GM12878 (cell line): Measurements from ENCODE around the gene CASQ1. TPM values are rescaled to one million over a fixed set of nuclear protein-coding genes. Genes with fewer than 3 reads are reported as not detected.

Source experiments
- ATF2 ChIP-seq: IDR thresholded peaks from 2 replicates; pipeline ENCODE4 v1.6.1; 2012; ENCODE audit warnings: low read length, inconsistent platforms
- BACH1 ChIP-seq: fragments of 450-650 bp; IDR thresholded peaks from 2 replicates; pipeline ENCODE4 v1.6.1; 2017; ENCODE audit warnings: mild to moderate bottlenecking, borderline replicate concordance
- BCL3 ChIP-seq: IDR thresholded peaks from 2 replicates; pipeline ENCODE4 v1.6.1; 2011; ENCODE audit warnings: borderline replicate concordance, low read depth, mild to moderate bottlenecking, moderate library complexity, low read length; ENCODE audit not compliant: insufficient read depth, poor library complexity, severe bottlenecking
- CHD4 ChIP-seq: fragments of 200-600 bp; sonication (generic); IDR thresholded peaks from 2 replicates; pipeline ENCODE4 v1.6.1; 2016; ENCODE audit warnings: mild to moderate bottlenecking
- CUX1 ChIP-seq: IDR thresholded peaks from 2 replicates; pipeline ENCODE4 v1.6.1; 2012; ENCODE audit warnings: improper control_type of control experiment, low read depth, low read length; ENCODE audit not compliant: insufficient replicate concordance
- E2F8 ChIP-seq: fragments of 450-650 bp; IDR thresholded peaks from 2 replicates; pipeline ENCODE4 v1.6.1; 2018; ENCODE audit warnings: mild to moderate bottlenecking, low read depth, moderate library complexity; ENCODE audit not compliant: partially characterized antibody
- IKZF1 ChIP-seq: fragments of 450-650 bp; conservative IDR thresholded peaks from 2 replicates; pipeline ENCODE4 v1.6.1; 2017; ENCODE audit warnings: antibody characterized with exemption, mild to moderate bottlenecking
- IKZF2 ChIP-seq, 2 experiments: fragments of 450-650 bp; IDR thresholded peaks; 2 replicates each; pipeline ENCODE4 v1.6.1; 2017; ENCODE audit warnings: mild to moderate bottlenecking in 2 of 2, moderate library complexity in 2 of 2
- KAT2A ChIP-seq: conservative IDR thresholded peaks from 2 replicates; pipeline ENCODE4 v1.6.1; 2011; ENCODE audit warnings: low read depth, low read length; ENCODE audit not compliant: control insufficient read depth
- LARP7 ChIP-seq: fragments of 450-650 bp; IDR thresholded peaks from 2 replicates; pipeline ENCODE4 v1.6.1; 2017; ENCODE audit warnings: mild to moderate bottlenecking
- MEF2A ChIP-seq: IDR thresholded peaks from 2 replicates; pipeline ENCODE4 v1.6.1; 2011; ENCODE audit warnings: low read depth, mild to moderate bottlenecking, low read length, moderate library complexity; ENCODE audit not compliant: insufficient read depth
- MEF2B ChIP-seq: fragments of 450-650 bp; IDR thresholded peaks from 2 replicates; pipeline ENCODE4 v1.6.1; 2018; ENCODE audit warnings: mild to moderate bottlenecking, moderate library complexity; ENCODE audit not compliant: partially characterized antibody, poor library complexity, severe bottlenecking
- NFIC ChIP-seq: IDR thresholded peaks from 2 replicates; pipeline ENCODE4 v1.6.1; 2012; ENCODE audit warnings: low read depth, mild to moderate bottlenecking, inconsistent platforms, low read length, moderate library complexity
- PAX5 ChIP-seq: IDR thresholded peaks from 2 replicates; pipeline ENCODE4 v1.6.1; 2011; ENCODE audit warnings: low read depth, low read length, borderline replicate concordance
- RB1 ChIP-seq: fragments of 450-650 bp; formaldehyde crosslinking; IDR thresholded peaks from 2 replicates; pipeline ENCODE4 v1.6.1; 2017; ENCODE audit warnings: mild to moderate bottlenecking, borderline replicate concordance
- RBBP5 ChIP-seq: fragments of 200-600 bp; sonication (generic); conservative IDR thresholded peaks from 2 replicates; pipeline ENCODE4 v1.6.1; 2016
- RUNX3 ChIP-seq: IDR thresholded peaks from 2 replicates; pipeline ENCODE4 v1.6.1; 2012; ENCODE audit warnings: low read length, inconsistent platforms
- polyA plus RNA-seq, 11 experiments: library from polyadenylated mRNA; depleted of rRNA in 4 of 11; unstranded in 6 of 11; stranded (reverse) in 5 of 11; fragments of >200 nt; fragmentation: Nextera tagmentation in 4 of 11; fragmentation: Illumina TruSeq in 1 of 11; extraction: Ambion mirVana in 4 of 11; extraction: Trizol in 1 of 11; gene quantifications; 1 replicate in 1 of 11; 2 replicates in 10 of 11; pipeline versions ENCODE4 v1.2.1 to v1.2.3, GENCODE V29; 2011 to 2016; ENCODE audit warnings: inconsistent platforms in 2 of 11, missing spikeins in 2 of 11, low read depth in 1 of 11
- total RNA-seq, 4 experiments: library from RNA; depleted of rRNA in 3 of 4; stranded (reverse); fragments of >200 nt in 3 of 4; fragmentation: Illumina TruSeq in 1 of 4; extraction: Trizol in 1 of 4; gene quantifications; 2 replicates each; pipeline versions ENCODE4 v1.2.1 to v1.2.3, GENCODE V29; 2013 to 2021

The CASQ1 gene
- total and polyA plus RNA-seq, 10 of the 15 experiments (the other 5 are each of a cell fraction or from before 2014, with no cell fraction given) = 0.10 to 0.77 (median 0.34) TPM

- TF ChIP-seq CUX1 = no peak
- no peak for TF ChIP-seq PAX5
- 0 out of 2 replicates have a peak, but pooled peaks have one; percentile 12 for TF ChIP-seq RB1
- TF ChIP-seq LARP7 = no peak; the same call in 1 of the 2 replicates
- peak; percentile 32 for TF ChIP-seq BCL3
- TF ChIP-seq RBBP5 = no peak
- TF ChIP-seq E2F8 = no peak
- peak; percentile 77 for TF ChIP-seq MEF2B
- 0 out of 2 replicates have a peak, but pooled peaks have one; percentile 33 for TF ChIP-seq MEF2A
- TF ChIP-seq KAT2A = no peak
- TF ChIP-seq CHD4 = no peak
- peak; percentile 99 for TF ChIP-seq IKZF2 (IDR thresholded peaks at IDR 0.05)
- peak; percentile 80 for TF ChIP-seq RUNX3
- TF ChIP-seq BACH1 = peak; percentile 56; the same call in 1 of the 2 replicates
- peak; percentile 98 for TF ChIP-seq IKZF1
- TF ChIP-seq ATF2 = peak; percentile 84
- TF ChIP-seq NFIC = peak; percentile 76; the same call in 1 of the 2 replicates
Observed at GRCh38 chr1:160204526-160205241, 14.3 kb downstream of the CASQ1 start (continued).
